IMR-90 (cell line): ENCODE results near the gene CAPN2. TPM values are rescaled to one million over a fixed set of nuclear protein-coding genes. Genes with fewer than 3 reads are reported as not detected.
"Not testable (repeated sequence)": the region's sequence is repeated elsewhere in the genome, so short reads cannot be mapped to it uniquely, and the experiment has no call there.

ENCODE experiments used
- ATAC-seq: fragments of 200-7000 bp; cut with Tn5 transposase; 2 replicates; pipeline ENCODE4 v1.9.1; 2020; ENCODE audit warnings: low read depth, mild to moderate bottlenecking, moderate library complexity
- BruUV-seq: library from RNA; stranded (reverse); fragments of 400-500 nt; replicated peaks from 2 replicates; lab custom pipeline; 2021; lab: Mats Ljungman, UMichigan
- CTCF ChIA-PET: fragments of 300-600 bp; formaldehyde crosslinking; extraction: SDS; loops from one replicate; lab custom pipeline; 2021; ENCODE audit warnings: antibody characterized with exemption; lab: Yijun Ruan, JAX
- POLR2A ChIA-PET: fragments of 300-600 bp; sonication (Branson Sonifier 250); formaldehyde crosslinking; loops from one replicate; lab custom pipeline; 2022; ENCODE audit warnings: antibody characterized with exemption; ENCODE audit not compliant: unreplicated experiment; lab: Charles Lee
- DNase-seq: peaks from one replicate; pipeline ENCODE4 v3.0.0; 2013
- H2AFZ ChIP-seq: replicated peaks from 2 replicates; pipeline ENCODE3; 2013; ENCODE audit warnings: low read length, mild to moderate bottlenecking; ENCODE audit not compliant: poor library complexity
- H2AK5ac ChIP-seq: 2 replicates; pipeline ENCODE4 v1.6.1; 2013; ENCODE audit warnings: low read depth, low read length, inconsistent platforms
- H2AK9ac ChIP-seq: replicated peaks from 2 replicates; pipeline ENCODE3; 2013; ENCODE audit warnings: mild to moderate bottlenecking, low read depth, low read length, moderate library complexity; ENCODE audit not compliant: poor library complexity
- H2BK120ac ChIP-seq: 2 replicates; pipeline ENCODE4 v1.6.1; 2013; ENCODE audit warnings: low read depth, low read length, inconsistent platforms
- H2BK15ac ChIP-seq: 3 replicates; pipeline ENCODE4 v1.6.1; 2013; ENCODE audit warnings: low read depth, low read length, inconsistent platforms
- H2BK20ac ChIP-seq: 2 replicates; pipeline ENCODE4 v1.6.1; 2013; ENCODE audit warnings: low read depth, mild to moderate bottlenecking, inconsistent platforms, low read length, moderate library complexity
- H2BK5ac ChIP-seq: 2 replicates; pipeline ENCODE4 v1.6.1; 2013; ENCODE audit warnings: mild to moderate bottlenecking, low read depth, low read length, inconsistent platforms; ENCODE audit not compliant: poor library complexity, severe bottlenecking
- H3K14ac ChIP-seq: replicated peaks from 2 replicates; pipeline ENCODE4 v1.6.1; 2013; ENCODE audit warnings: low read depth, low read length, inconsistent platforms
- H3K18ac ChIP-seq: 2 replicates; pipeline ENCODE4 v1.6.1; 2013; ENCODE audit warnings: low read depth, low read length, control low read depth
- H3K23ac ChIP-seq: 2 replicates; pipeline ENCODE4 v1.6.1; 2013; ENCODE audit warnings: low read depth, low read length, inconsistent platforms
- H3K27ac ChIP-seq: 2 replicates; pipeline ENCODE4 v1.5.1; 2013; ENCODE audit warnings: mild to moderate bottlenecking, control low read depth, low read length; ENCODE audit not compliant: insufficient read depth
- H3K27me3 ChIP-seq: 2 replicates; pipeline ENCODE4 v1.6.1; 2013; ENCODE audit warnings: low read length; ENCODE audit not compliant: control insufficient read depth, insufficient read depth
- H3K36me3 ChIP-seq: 2 replicates; pipeline ENCODE4 v1.6.1; 2013; ENCODE audit warnings: low read length, mixed read lengths; ENCODE audit not compliant: control insufficient read depth, insufficient read depth
- H3K4ac ChIP-seq: 2 replicates; pipeline ENCODE4 v1.6.1; 2013; ENCODE audit warnings: low read depth, low read length, inconsistent platforms
- H3K4me1 ChIP-seq: 2 replicates; pipeline ENCODE4 v1.6.1; 2013; ENCODE audit warnings: low read length, mixed read lengths; ENCODE audit not compliant: control insufficient read depth, insufficient read depth
- H3K4me2 ChIP-seq: 2 replicates; pipeline ENCODE4 v1.6.1; 2013; ENCODE audit warnings: low read depth, mild to moderate bottlenecking, control low read depth, low read length, moderate library complexity
- H3K4me3 ChIP-seq: 2 replicates; pipeline ENCODE4 v1.5.1; 2013; ENCODE audit warnings: low read depth, mild to moderate bottlenecking, control low read depth, low read length, moderate library complexity; ENCODE audit not compliant: insufficient read depth
- H3K56ac ChIP-seq: 2 replicates; pipeline ENCODE4 v1.6.1; 2013; ENCODE audit warnings: low read length, inconsistent platforms; ENCODE audit not compliant: insufficient read depth; ENCODE audit errors: extremely low read depth
- H3K79me1 ChIP-seq, 2 experiments: 2 replicates each; pipeline ENCODE4 v1.6.1; 2013; ENCODE audit warnings: low read length in 2 of 2, inconsistent platforms in 1 of 2, low read depth in 1 of 2
- H3K9ac ChIP-seq: 2 replicates; pipeline ENCODE4 v1.6.1; 2013; ENCODE audit warnings: low read depth, low read length, control low read depth
- H3K9me1 ChIP-seq: 2 replicates; pipeline ENCODE4 v1.6.1; 2013; ENCODE audit warnings: low read length, inconsistent platforms; ENCODE audit not compliant: insufficient read depth
- H3K9me3 ChIP-seq: 2 replicates; pipeline ENCODE4 v1.6.1; 2013; ENCODE audit warnings: low read length; ENCODE audit not compliant: control insufficient read depth, insufficient read depth
- H4K20me1 ChIP-seq: 2 replicates; pipeline ENCODE4 v1.6.1; 2013; ENCODE audit warnings: low read length, inconsistent platforms; ENCODE audit not compliant: insufficient read depth
- H4K5ac ChIP-seq: 2 replicates; pipeline ENCODE4 v1.6.1; 2013; ENCODE audit warnings: mild to moderate bottlenecking, low read depth, low read length, control low read depth
- H4K8ac ChIP-seq, 2 experiments: 2 replicates each; pipeline ENCODE4 v1.6.1; 2013; ENCODE audit warnings: low read depth in 2 of 2, low read length in 2 of 2, control low read depth in 1 of 2, inconsistent platforms in 1 of 2
- H4K91ac ChIP-seq: 2 replicates; pipeline ENCODE4 v1.6.1; 2013; ENCODE audit warnings: low read depth, low read length, inconsistent platforms; ENCODE audit not compliant: insufficient read depth
- WGBS, 2 experiments: methylation state at CpG; one replicate each; pipeline versions ENCODE4 v1.1.5 to v1.1.7; 2013; ENCODE audit warnings: missing lambda C conversion rate in 2 of 2; ENCODE audit not compliant: insufficient read length in 1 of 2; ENCODE audit errors: extremely low coverage in 2 of 2; 5-methylcytosine and 5-hydroxymethylcytosine counted together
- dilution Hi-C: fragments of 300-500 bp; cut with HindIII; formaldehyde crosslinking; loops from one replicate; pipeline ENCODE4 v1.14.3; 2018; ENCODE audit warnings: low sequenced_read_pairs; ENCODE audit not compliant: unreplicated experiment
- in situ Hi-C: fragments of 300-500 bp; cut with MboI; formaldehyde crosslinking; loops from 3 replicates; pipeline ENCODE4 v1.14.3; 2019; ENCODE audit warnings: low sequenced_read_pairs, inconsistent platforms, mixed read lengths
- intact Hi-C: fragments of 100-400 bp; cut with micrococcal nuclease; formaldehyde crosslinking; loops from 2 replicates; pipeline ENCODE4 v1.10.0; 2022
- polyA plus RNA-seq, 3 experiments: library from polyadenylated mRNA; depleted of rRNA; stranded (reverse); fragments of >200 nt; gene quantifications; 2 replicates each; pipeline ENCODE4 v1.2.3, GENCODE V29; 2012; ENCODE audit warnings: low replicate concordance in 1 of 3
- total RNA-seq: library from RNA; depleted of rRNA; stranded (reverse); fragments of >200 nt; gene quantifications from 2 replicates; pipeline ENCODE4 v1.2.3, GENCODE V29; 2012

Gene CAPN2
- total and polyA plus RNA-seq, 2 of the 4 experiments (the other 2 are of a cell fraction): 339 to 430 TPM

- H2BK20ac ChIP-seq, H2AK5ac ChIP-seq, H3K4ac ChIP-seq, BruUV-seq, POLR2A ChIA-PET, H3K23ac ChIP-seq, H3K4me2 ChIP-seq, H2AK9ac ChIP-seq, H3K4me3 ChIP-seq, H3K27me3 ChIP-seq, H3K14ac ChIP-seq, H4K91ac ChIP-seq, DNase-seq, H3K27ac ChIP-seq, H2BK120ac ChIP-seq, ATAC-seq, intact Hi-C loops, H2AFZ ChIP-seq, H3K18ac ChIP-seq, H3K9me3 ChIP-seq, H2BK5ac ChIP-seq, H2BK15ac ChIP-seq, dilution Hi-C loops, H3K9ac ChIP-seq, in situ Hi-C loops, H4K5ac ChIP-seq, H3K56ac ChIP-seq: not testable (repeated sequence)
- Histone ChIP-seq H3K79me1 (peaks cover 57 to 85% of the 10 kb centered on the region in 2 experiments), H4K8ac (peak overlapping the region in 1 of 2 experiments; percentile 22; a peak in 1 of 4 replicates), H4K20me1 (peaks cover 79% of the 10 kb centered on the region), H3K4me1 (peaks cover 12% of the 10 kb centered on the region), H3K9me1 (peaks cover 39% of the 10 kb centered on the region), H3K36me3 (peaks cover 47% of the 10 kb centered on the region)
- 95% methylated on average over 4 of the region's 10 CpGs; no CpG with 5 or more reads in 1 of the 2 experiments for WGBS, 2 experiments
- CTCF ChIA-PET: interaction anchor here (1.0 kb wide), 1 partner anchor 9 kb away, joined by 4 read pairs; no protein-coding TSS in a partner anchor
These were observed 27.8 kb downstream of the CAPN2 start for GRCh38 chr1:223740038-223740736.
